Jurkat, Clone E6-1 (cell line): ENCODE measurements around the gene TXNDC17. TPM values are rescaled to one million over a fixed set of nuclear protein-coding genes. Genes with fewer than 3 reads are reported as not detected.
"Not testable (repeated sequence)": the region's sequence is repeated elsewhere in the genome, so short reads cannot be mapped to it uniquely, and the experiment has no call there.

Source experiments
- DNase-seq: peaks from one replicate; pipeline ENCODE4 v3.0.0-alpha.2; 2011; ENCODE audit warnings: low read depth, low spot score
- H3K4me3 ChIP-seq: 2 replicates; pipeline ENCODE4 v1.5.1; 2011; ENCODE audit warnings: mild to moderate bottlenecking, low read length, control low read depth, moderate library complexity
- polyA plus RNA-seq: library from polyadenylated mRNA; unstranded; fragments of >200 nt; gene quantifications from one replicate; pipeline ENCODE4 v1.2.1, GENCODE V29; 2012; ENCODE audit warnings: missing spikeins; ENCODE audit not compliant: insufficient read length, insufficient read depth

Gene TXNDC17
- polyA plus RNA-seq, result 268 TPM

DNA sequence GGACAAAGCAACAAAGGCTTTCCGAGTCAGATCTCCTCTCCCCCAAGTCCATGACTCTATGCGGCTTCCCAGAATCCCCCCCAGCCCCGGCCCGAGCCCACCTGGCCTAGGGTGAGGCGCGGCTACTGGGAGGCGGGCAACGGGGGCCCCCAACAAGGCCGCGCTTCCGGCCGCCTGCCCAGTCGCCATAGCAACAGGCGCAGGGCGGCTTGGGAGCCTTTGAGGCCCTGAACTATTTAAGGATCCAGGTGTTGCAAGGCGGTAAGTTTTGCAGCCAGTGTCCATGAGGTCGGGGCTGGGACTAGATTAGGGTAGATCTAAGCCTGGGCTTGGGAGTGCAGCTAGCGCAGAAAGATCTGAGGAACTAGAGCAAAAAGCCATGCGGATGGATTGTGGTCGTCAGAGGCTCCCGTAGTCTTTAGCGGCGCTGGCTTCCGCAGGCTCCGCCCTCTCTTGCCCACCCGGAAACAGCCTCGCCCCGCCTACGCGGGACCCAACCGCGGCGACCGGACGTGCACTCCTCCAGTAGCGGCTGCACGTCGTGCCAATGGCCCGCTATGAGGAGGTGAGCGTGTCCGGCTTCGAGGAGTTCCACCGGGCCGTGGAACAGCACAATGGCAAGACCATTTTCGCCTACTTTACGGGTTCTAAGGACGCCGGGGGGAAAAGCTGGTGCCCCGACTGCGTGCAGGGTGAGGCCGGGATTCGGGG is at the start of gene TXNDC17, which contains the start of gene KIAA0753:
TSS of gene TXNDC17 (plus strand) at position 525 of the 711 bp plus-strand sequence. CDS start at position 548, 23 bp downstream.
TSS of gene KIAA0753 (minus strand) at position 176 of the 711 bp plus-strand sequence. CDS start 5,608 bp downstream, outside the sequence.
- peak; percentile 85 for DNase-seq
- H3K4me3 ChIP-seq, result peak within 1 kb of the TSS; percentile 93

DNA sequence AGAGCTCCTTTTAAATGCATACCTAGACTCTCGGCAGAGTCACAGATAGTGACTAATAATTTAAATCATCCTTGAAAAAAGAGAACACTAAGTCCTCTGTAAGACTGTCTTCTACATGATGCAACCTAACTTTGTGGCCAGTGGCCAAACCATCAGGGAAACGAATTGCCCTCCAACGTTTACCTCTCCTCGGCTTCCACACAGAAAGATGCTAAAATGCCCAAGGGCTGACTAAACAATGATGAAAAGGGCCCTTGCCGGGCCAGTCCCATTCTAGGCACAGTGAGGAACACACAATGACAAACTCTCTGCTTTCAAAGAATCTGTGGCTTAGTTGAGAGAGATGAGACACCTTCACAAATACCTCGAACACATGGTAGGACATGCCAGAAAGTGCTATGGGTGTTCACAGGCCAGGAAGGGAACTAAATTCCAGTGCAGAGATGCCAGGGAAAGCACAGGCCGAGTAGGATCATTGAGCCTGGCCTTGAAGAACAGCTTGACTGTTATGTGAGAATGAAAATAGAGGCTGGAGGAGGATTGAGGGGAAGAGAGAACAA is 49.2 kb upstream of the TXNDC17 start:
- DNase-seq, result peak; percentile 5
- H3K4me3 ChIP-seq, result no peak overlapping the region

DNA sequence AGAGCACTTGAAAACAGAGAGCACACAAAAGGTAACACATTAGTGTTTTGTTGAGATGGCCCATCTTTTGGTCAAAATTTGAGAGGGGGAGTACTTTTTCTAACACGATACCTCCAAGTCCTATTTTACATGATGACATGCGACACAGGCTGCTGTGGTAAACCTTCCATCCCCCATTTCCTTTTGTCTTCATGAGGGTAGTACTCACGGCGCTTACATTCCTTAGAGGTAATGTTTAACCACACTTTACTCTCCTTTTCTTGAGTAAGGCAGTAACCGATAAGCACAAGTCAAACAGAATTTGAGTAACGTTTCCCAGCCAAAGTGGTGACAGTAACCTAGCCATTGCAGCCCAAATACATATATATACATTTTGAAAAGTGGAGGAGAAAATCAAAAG is 48.7 kb upstream of the TXNDC17 start:
- H3K4me3 ChIP-seq, result peak overlapping the region; percentile 8; the same call in 1 of the 2 replicates
- DNase-seq, result peak; percentile 86

DNA sequence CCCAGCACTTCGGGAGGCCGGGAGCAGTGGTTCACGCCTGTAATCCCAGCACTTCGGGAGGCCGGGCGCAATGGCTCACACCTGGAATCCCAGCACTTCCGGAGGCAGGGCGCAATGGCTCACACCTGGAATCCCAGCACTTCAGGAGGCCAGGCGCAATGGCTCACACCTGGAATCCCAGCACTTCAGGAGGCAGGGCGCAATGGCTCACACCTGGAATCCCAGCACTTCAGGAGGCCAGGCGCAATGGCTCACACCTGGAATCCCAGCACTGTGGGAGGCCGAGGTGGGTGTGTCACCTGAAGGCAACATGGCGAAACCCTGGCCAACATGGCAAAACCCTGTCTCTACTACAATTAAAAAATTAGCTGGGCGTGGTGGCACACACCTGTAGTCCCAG is 47.5 kb upstream of the TXNDC17 start:
- not testable (repeated sequence) for H3K4me3 ChIP-seq, DNase-seq

DNA sequence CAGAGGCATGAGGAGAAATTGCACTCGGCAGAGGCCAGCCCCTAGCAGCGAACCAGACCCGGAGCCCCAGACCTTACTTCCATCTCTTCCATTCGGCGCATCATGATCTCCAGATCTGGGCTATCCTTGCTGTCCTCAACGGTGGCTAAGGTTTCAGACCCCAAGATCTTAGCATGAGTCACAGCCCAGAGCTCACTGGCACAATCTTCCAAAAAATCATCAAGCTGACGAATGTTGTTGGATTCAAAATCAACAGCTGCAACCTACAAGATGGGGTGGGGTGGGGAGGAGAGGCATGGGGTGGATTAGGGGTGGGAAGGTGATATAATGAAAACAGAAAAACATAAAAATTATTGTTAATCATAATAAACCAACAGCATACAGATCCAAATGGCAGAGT is 44.8 kb upstream of the TXNDC17 start:
- DNase-seq, result no peak

DNA sequence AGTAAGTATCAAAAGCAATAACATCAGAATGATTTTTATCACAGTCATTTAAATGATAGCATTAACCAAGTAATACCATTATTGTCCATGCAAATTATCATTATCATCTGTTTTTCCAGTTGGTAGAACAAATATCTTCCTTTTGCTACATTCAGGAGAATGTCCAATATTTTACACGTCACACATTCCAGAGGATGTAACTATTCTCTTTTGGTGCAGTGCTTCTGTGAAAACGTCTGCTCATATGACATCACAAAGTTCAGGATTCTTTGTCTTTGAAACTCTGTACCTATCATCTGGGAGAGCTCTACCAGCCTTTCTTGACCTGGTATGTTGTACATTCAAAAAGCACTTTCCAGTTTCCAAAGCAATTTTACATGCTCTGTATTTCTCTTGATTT is 44.3 kb upstream of the TXNDC17 start:
- no peak overlapping the region for H3K4me3 ChIP-seq
- no peak for DNase-seq

More for the DNA sequence above, 44.8 kb upstream of the TXNDC17 start:
- H3K4me3 ChIP-seq, result no peak overlapping the region

DNA sequence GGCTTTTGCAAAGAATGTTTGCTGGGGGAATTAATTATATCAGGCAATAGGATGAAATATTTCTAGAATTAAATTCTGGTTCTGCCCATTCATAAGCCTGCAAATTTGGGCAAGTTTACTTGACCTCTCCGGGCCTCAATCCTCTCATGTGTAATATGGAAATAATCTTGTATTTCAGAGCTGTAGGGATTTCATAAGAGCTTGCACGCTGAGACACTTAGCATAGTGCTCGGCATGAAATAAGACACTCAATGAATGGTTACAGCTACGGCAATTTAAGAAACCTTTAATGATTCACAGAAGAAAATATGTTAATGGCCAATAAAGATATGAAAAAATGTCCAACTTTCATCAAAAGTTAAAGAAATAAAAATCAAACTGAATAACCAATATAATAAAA is 43.9 kb upstream of the TXNDC17 start:
- no peak overlapping the region for H3K4me3 ChIP-seq
- no peak for DNase-seq

DNA sequence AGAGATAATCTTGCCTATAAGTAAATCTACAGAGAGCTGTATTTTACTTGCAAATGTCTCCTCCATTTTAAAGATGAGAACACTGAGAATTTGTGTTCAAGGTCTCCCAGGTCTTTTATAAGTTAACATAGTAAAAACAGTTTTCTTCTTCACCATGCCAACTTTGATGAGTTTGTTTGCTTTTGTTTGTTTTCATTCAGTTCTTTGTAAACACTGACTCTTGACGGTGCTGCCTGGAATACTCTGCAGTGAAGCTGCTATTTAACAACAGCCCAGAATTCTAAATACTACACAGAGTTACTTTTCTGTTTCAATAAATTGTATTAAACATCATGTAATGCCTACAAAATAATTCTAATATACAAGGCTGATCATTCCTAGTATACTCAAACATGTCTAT is 43.1 kb upstream of the TXNDC17 start:
- no peak for DNase-seq

DNA sequence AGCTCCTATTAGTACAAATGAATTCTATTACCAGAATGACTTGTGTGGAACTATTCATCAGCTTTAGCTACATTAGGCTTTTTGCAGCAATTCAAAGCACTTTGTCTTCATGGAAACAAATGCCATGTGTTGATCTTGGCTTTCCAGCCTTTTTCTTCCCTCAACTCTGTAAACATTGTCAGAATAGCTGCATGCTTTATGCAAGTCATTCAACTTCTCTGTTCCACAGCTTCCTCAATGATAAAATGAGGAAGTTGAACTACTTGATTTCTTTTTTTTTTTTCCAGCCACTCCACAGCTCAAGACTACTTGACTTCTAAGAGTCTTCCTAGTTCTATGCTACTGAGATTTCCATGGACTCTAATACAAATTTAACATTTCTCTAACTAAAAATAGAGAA is 41.5 kb upstream of the TXNDC17 start:
- DNase-seq, result no peak
- no peak overlapping the region for H3K4me3 ChIP-seq

More for the DNA sequence above, 43.1 kb upstream of the TXNDC17 start:
- H3K4me3 ChIP-seq, result no peak overlapping the region

DNA sequence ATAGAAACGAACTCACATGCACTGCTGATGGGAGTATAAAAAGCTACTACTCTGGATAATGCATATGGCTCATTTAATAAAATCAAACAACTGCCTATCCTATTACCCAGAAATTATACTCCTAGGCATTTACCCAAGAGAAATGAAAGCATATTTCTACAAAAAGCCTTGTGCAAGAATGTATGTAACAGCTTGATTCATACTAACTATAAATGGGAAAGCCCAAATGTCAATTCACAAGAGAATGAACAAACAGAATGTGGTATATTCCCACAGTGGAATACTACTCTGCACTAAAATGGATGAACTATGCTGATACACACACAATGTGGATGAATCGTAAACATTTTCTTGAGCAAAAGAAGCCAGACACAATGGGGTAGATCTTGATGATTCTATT is 38.7 kb upstream of the TXNDC17 start:
- no peak for DNase-seq
- no peak overlapping the region for H3K4me3 ChIP-seq

DNA sequence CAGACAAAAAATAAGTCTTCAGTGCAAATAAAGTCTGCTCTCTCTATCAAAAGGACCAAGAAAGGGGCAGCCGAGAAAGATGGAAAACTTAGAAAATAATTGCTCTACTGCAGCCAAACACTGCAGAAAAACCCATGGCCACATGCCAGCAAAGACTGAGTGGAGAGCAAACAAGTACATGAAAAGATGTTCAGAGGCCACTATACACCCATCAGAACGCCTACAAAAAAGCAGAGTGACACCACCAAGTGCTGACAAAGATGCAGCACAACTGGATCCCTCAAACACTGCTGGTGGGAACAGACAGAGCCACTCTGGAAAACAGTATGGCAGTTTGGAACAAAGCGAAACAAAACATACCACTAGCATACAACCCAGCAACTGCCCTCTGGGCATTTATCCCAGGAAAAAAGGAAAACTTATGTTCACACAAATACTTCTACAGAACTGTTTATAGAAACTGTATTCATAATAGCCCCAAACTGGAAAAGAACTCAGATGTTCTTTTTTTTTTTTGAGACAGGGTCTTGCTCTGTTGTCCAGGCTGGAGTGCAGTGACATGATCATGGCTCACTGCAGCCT is 37.0 kb upstream of the TXNDC17 start:
- no peak overlapping the region for H3K4me3 ChIP-seq
- DNase-seq, result no peak

DNA sequence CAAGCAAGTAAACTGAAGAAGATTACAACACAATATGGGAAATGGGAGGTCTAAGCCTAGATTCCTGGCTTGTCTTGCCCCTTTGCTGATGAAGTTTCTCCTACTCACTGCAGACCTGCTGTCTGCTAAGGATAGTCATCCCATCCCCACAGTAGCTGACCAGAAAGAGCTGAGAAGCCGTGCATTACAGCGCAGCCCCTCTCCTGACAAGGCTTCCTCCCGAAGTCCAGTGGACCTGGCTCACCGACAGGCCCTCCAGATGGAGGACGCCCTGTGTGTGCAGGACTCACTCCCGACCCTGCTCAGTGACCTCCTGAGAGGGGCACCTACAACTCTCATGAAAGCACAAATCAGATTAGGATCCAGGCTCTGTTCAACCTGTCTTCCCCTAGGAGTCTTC is 35.7 kb upstream of the TXNDC17 start:
- H3K4me3 ChIP-seq, result no peak overlapping the region
- DNase-seq, result no peak

DNA sequence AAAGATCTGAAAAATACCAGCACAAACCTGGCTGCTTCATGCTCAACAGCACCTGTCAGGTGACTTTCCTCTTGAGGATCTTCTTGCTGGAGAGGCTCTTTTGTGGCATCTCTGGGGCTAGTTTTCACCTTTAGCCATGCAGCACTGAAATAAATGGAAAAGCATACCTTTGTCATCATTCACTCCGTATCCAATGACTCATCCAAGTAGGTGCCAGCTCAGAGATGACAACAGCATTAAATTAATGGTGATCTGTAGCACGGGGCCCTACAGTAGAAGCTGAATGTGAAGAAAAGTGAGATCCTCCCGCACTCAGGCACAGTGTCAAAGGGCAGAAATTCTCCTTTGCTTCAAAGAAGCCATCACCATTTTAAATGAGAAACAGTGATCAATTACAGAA is 32.5 kb upstream of the TXNDC17 start:
- no peak for DNase-seq

DNA sequence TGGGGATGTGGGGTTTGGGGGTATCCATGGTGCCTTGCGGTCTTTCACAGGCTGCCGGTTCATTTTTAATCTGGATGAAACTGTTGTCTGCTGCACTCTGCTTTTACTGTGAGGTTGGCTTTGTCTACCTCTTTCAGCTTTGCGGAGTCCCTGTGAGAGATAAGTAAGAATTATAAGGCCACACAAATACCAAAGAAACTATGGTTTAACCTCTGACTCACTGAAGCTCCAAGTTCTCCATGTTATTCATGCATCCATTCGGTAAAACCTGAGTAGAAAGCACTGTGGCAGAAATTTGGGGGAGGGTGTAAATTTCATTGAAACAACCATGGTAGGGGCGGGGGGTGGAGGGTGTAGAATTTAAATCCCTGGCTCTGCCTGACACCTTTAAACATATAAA is 30.8 kb upstream of the TXNDC17 start:
- no peak for DNase-seq
- no peak overlapping the region for H3K4me3 ChIP-seq

More for the DNA sequence above, 32.5 kb upstream of the TXNDC17 start:
- H3K4me3 ChIP-seq, result no peak overlapping the region

DNA sequence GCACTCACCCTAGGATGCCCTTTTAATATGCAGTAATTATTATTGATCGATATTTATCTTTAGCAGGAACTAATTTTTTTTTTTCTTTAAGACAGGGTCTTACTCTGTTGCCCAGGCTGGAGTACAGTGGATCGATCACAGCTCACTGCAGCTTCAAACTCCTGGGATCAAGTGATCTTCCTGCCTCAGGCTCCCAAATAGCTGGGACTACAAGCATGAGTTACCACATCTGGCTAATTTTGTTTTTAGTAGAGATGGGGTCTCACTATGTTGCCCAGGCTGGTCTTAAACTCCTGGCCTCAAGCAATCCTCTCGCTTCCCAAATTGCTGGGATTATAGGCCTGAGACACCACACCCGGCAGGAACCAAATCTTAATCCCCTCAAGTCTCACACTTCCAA is 29.6 kb upstream of the TXNDC17 start:
- no peak for DNase-seq
- H3K4me3 ChIP-seq, result no peak overlapping the region

DNA sequence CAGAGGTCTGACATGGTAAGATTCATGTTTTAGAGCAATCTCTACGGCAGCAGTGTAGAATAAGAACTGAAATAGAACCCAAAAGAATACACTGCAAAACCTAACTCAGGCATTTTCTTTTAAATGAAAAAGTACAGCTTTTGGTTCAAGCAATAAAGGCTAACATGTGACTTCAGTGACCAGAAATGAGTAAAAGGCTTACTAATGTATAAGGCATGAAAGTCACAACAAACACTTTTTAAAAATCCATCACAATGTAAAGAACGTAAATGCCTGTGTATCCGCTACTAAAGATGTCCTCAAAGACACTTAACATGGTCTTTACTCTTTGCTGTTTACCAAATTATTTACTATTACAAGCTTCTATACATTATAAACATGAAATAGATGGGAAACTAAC is 16.9 kb upstream of the TXNDC17 start:
- DNase-seq, result no peak

DNA sequence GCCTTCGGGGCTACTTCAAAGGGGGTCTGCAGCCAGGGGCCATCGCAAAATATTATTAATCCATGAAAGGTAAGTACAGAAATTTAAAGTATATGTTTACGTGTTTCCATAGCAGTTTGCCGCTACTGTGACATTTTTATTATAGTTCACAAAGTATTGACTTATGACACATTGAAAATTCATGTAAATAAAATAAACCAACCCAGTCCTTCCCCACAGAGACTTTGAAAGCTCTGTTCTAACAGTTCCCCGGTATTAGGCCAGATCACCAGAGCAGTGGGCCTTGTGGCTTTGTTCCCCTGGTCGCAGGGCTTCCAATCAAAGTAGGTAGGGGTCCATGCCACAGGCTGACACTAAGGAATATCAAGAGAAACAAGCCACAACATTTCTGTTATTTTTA is 14.2 kb upstream of the TXNDC17 start:
- DNase-seq, result no peak
- H3K4me3 ChIP-seq, result no peak overlapping the region

More for the DNA sequence above, 16.9 kb upstream of the TXNDC17 start:
- H3K4me3 ChIP-seq, result no peak overlapping the region

DNA sequence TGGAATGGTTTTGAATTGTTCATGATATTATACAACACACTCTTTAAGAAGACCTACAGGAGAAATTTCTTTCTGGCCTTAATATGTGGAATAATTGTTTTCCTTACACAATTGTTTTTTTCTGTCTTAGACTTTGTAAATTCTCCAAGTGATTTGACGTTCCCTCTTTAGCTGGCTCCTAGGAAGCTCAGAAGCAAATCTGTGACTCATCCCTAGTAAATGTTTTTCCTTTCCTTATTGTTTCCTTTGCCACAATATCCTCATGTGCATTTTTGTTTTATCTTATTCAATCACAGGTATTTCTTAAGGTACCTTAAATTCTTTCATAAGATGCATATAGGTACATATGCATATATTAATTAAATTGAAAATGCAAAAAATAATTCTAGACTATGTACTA is 13.8 kb upstream of the TXNDC17 start:
- no peak overlapping the region for H3K4me3 ChIP-seq
- DNase-seq, result no peak

DNA sequence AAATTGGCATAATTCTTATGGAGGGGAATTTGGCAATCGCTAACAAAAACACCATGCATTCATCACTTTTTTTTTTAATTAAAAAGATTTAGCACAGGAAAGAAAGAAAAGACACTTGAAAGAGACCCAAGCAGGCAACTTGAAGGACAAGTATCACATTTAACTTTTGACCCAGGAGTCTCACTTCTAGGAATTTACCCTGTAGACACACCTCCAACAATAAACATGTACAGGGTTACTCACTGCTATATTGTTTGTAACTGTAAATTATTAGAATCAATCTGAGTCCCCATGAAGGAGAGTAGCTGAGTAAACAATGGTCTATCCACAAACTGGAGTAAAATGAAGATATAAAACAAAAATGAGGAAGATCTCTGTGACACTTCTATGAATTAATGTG is 10.5 kb upstream of the TXNDC17 start:
- no peak overlapping the region for H3K4me3 ChIP-seq
- no peak for DNase-seq

DNA sequence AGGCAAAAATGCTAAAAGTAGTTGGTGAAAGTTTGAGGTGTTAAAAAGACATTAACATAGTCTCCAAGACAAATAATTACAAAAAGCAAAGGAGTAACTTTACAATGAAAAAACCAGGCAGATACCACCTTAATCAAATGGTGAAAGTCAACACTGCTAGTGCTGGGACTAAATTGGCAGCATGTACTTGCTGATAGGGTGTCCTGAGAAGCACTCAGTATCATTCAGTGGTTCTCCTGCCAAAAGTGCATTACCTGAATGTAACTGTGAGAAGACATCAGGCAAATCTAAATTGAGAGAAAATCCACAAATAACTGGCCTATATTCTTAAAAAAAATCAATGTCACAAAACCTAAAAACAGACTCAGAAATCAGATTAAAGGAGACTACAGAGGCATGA is 8.3 kb upstream of the TXNDC17 start:
- no peak overlapping the region for H3K4me3 ChIP-seq
- DNase-seq, result no peak
